ENCODE data around the gene CCK.

The CCK gene

GRCh38 chr3:42222942-42223693 is 42.9 kb downstream of the CCK start:
- H3K9me3 Mint-ChIP-seq: no peaks in the 10 kb centered on the region
- no peaks in the 10 kb centered on the region for H3K27me3 Mint-ChIP-seq
- no peak overlapping the region for H3K27ac Mint-ChIP-seq
- no peak overlapping the region for H3K4me3 Mint-ChIP-seq
- H3K36me3 Mint-ChIP-seq: peaks cover 14% of the 10 kb centered on the region
- peaks cover 6% of the 10 kb centered on the region for H3K4me1 Mint-ChIP-seq

GRCh38 chr3:42220436-42221121 is 45.4 kb downstream of the CCK start:
- Mint-ChIP-seq H3K9me3 (no peaks in the 10 kb centered on the region), H3K27me3 (no peaks in the 10 kb centered on the region), H3K27ac (no peak overlapping the region), H3K4me3 (no peak overlapping the region), H3K4me1 (peaks cover 32% of the 10 kb centered on the region), H3K36me3 (peaks cover 11% of the 10 kb centered on the region)

DNA sequence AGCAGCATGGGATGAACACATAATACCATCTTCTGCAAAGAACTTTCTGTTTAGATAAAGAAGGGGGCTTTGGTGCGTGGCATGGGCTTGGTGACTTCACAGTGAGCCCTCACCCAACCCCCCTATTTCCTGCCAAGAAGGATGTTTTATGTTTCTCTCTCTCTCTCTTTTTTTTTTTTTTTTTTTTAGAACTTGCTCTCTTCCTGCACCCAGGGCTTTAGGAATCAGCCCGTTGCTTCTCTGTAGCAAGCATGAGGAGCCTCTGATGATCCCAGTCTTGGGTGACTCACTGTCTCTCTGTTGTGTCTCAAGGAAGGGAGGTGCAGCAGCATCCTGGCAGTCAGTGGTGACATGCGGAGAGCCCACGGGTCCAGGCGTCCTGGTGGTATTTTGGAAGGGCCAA is 49.1 kb downstream of the CCK start:
- H3K4me3 Mint-ChIP-seq: peak overlapping the region; percentile 79

GRCh38 chr3:42216302-42216701 is 49.7 kb downstream of the CCK start:
- no peaks in the 10 kb centered on the region for H3K27me3 Mint-ChIP-seq
- H3K4me3 Mint-ChIP-seq: peak overlapping the region; percentile 79
- H3K4me1 Mint-ChIP-seq: peaks cover 70% of the 10 kb centered on the region
- no peaks in the 10 kb centered on the region for H3K9me3 Mint-ChIP-seq
- peak overlapping the region; percentile 74 for H3K27ac Mint-ChIP-seq
- H3K36me3 Mint-ChIP-seq: peaks cover 11% of the 10 kb centered on the region

More for the DNA sequence above, 49.1 kb downstream of the CCK start:
- H3K9me3 Mint-ChIP-seq: no peaks in the 10 kb centered on the region
- H3K36me3 Mint-ChIP-seq: peaks cover 5% of the 10 kb centered on the region
- peak overlapping the region; percentile 74 for H3K27ac Mint-ChIP-seq
- no peaks in the 10 kb centered on the region for H3K27me3 Mint-ChIP-seq
- H3K4me1 Mint-ChIP-seq: peaks cover 65% of the 10 kb centered on the region

GRCh38 chr3:42214565-42215283 is 51.3 kb downstream of the CCK start:
- no peaks in the 10 kb centered on the region for H3K9me3 Mint-ChIP-seq
- peak overlapping the region; percentile 28 for H3K4me3 Mint-ChIP-seq
- peak overlapping the region; percentile 76 for H3K27ac Mint-ChIP-seq
- H3K36me3 Mint-ChIP-seq: peaks cover 7% of the 10 kb centered on the region
- H3K4me1 Mint-ChIP-seq: peaks cover 70% of the 10 kb centered on the region
- no peaks in the 10 kb centered on the region for H3K27me3 Mint-ChIP-seq

DNA sequence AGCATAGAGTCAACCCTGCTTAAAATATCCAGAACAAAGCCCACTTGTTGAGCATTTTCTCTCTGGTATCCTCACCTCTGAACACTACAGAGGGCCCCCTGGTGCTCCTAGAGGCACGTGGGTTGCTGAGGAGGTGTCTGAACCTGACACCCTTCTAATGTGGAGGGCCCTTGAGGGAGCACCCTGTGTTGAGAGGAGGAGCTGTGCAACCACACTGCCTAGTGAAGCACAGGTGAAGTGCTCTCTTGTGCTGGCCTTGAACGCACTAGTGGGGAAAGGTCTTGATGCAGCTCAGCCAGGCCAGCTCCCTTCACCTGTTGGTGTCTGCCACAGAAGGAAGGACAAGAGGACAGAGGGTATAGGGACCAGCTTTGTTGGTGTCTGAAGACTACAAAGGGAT is 51.9 kb downstream of the CCK start:
- Mint-ChIP-seq H3K9me3 (no peaks in the 10 kb centered on the region), H3K4me3 (peak overlapping the region; percentile 28), H3K27me3 (no peaks in the 10 kb centered on the region), H3K27ac (peak overlapping the region; percentile 76), H3K4me1 (peaks cover 70% of the 10 kb centered on the region), H3K36me3 (peaks cover 13% of the 10 kb centered on the region)

- Mint-ChIP-seq H3K4me3 (peak overlapping the region; percentile 2), H3K4me1 (peaks cover 65% of the 10 kb centered on the region)
These were observed 52.6 kb downstream of the CCK start for GRCh38 chr3:42213417-42213816.

GRCh38 chr3:42210726-42211125 is 55.3 kb downstream of the CCK start:
- H3K4me3 Mint-ChIP-seq: no peak overlapping the region
- H3K4me1 Mint-ChIP-seq: peaks cover 40% of the 10 kb centered on the region
- H3K36me3 Mint-ChIP-seq: peaks cover 21% of the 10 kb centered on the region
- H3K27ac Mint-ChIP-seq: no peak overlapping the region
- no peaks in the 10 kb centered on the region for H3K9me3 Mint-ChIP-seq
- H3K27me3 Mint-ChIP-seq: no peaks in the 10 kb centered on the region

More at GRCh38 chr3:42213417-42213816, 52.6 kb downstream of the CCK start:
- peak overlapping the region; percentile 88 for H3K27ac Mint-ChIP-seq
- H3K27me3 Mint-ChIP-seq: no peaks in the 10 kb centered on the region
- H3K36me3 Mint-ChIP-seq: peaks cover 16% of the 10 kb centered on the region
- no peaks in the 10 kb centered on the region for H3K9me3 Mint-ChIP-seq

- no peak overlapping the region for H3K27ac Mint-ChIP-seq
- H3K27me3 Mint-ChIP-seq: no peaks in the 10 kb centered on the region
- no peak overlapping the region for H3K4me3 Mint-ChIP-seq
- peaks cover 21% of the 10 kb centered on the region for H3K36me3 Mint-ChIP-seq
- no peaks in the 10 kb centered on the region for H3K9me3 Mint-ChIP-seq
- peaks cover 32% of the 10 kb centered on the region for H3K4me1 Mint-ChIP-seq
These were observed 56.1 kb downstream of the CCK start for GRCh38 chr3:42209917-42210316.

All from activated naive CD4-positive, alpha-beta T cell treated with anti-CD3 and anti-CD28 coated beads, Interleukin-2, amount 50 U/mL, for 24 hours (primary cell).